CD4-positive, alpha-beta T cell (primary cell): ENCODE data around the gene NKIRAS2. TPM values are rescaled to one million over a fixed set of nuclear protein-coding genes. Genes with fewer than 3 reads are reported as not detected.
A peak's percentile ranks its signal among the peaks of the same experiment; 100 is the strongest.

Source experiments
- ATAC-seq: fragments of 200-7000 bp; cut with Tn5 transposase; one replicate; pipeline ENCODE4 v1.10.0; 2022; ENCODE audit warnings: mild to moderate bottlenecking; ENCODE audit not compliant: poor library complexity
- CTCF ChIA-PET: fragments of 350-600 bp; sonication (Branson Sonifier 250); formaldehyde crosslinking; loops from one replicate; lab custom pipeline; 2021; ENCODE audit warnings: antibody characterized with exemption, inconsistent platforms; lab: Charles Lee
- POLR2A ChIA-PET: fragments of 350-600 bp; sonication (Branson Sonifier 250); formaldehyde crosslinking; loops from one replicate; lab custom pipeline; 2021; ENCODE audit warnings: antibody characterized with exemption, inconsistent platforms; lab: Charles Lee
- DNase-seq, 14 experiments: peaks; one replicate each; pipeline ENCODE4 v3.0.0-alpha.2; 2013 to 2020; ENCODE audit warnings: mixed read lengths in 2 of 14
- H3K27ac ChIP-seq, 2 donors: one replicate each; pipeline versions ENCODE4 v1.5.1 to v1.7.0; 2013; ENCODE audit warnings: low read length in 2 of 2, low read depth in 1 of 2, mild to moderate bottlenecking in 1 of 2
- H3K27me3 ChIP-seq, 2 experiments: 1 replicate in 1 of 2; 2 replicates in 1 of 2; pipeline versions ENCODE4 v1.6.1 to v1.7.0; 2013; ENCODE audit warnings: low read length in 2 of 2, control low read depth in 1 of 2, mild to moderate bottlenecking in 1 of 2, moderate library complexity in 1 of 2; ENCODE audit not compliant: insufficient read depth in 2 of 2, control insufficient read depth in 1 of 2
- H3K36me3 ChIP-seq: one replicate; pipeline ENCODE4 v1.6.1; 2013; ENCODE audit warnings: low read length, control low read depth; ENCODE audit not compliant: insufficient read depth
- H3K4me1 ChIP-seq: one replicate; pipeline ENCODE4 v1.6.1; 2013; ENCODE audit warnings: low read length, control low read depth; ENCODE audit not compliant: insufficient read depth
- H3K4me3 ChIP-seq: one replicate; pipeline ENCODE4 v1.5.1; 2013; ENCODE audit warnings: mild to moderate bottlenecking, low read length, moderate library complexity
- H3K9me3 ChIP-seq, 2 experiments: 1 replicate in 1 of 2; 2 replicates in 1 of 2; pipeline versions ENCODE4 v1.6.1 to v1.7.0; 2013; ENCODE audit warnings: low read length in 2 of 2, mild to moderate bottlenecking in 2 of 2, control low read depth in 1 of 2, moderate library complexity in 1 of 2; ENCODE audit not compliant: control insufficient read depth in 1 of 2, insufficient read depth in 1 of 2
- H3K27ac Mint-ChIP-seq: one replicate; pipeline ENCODE4 v1.8.0; 2020; ENCODE audit warnings: mixed read lengths
- H3K27me3 Mint-ChIP-seq: one replicate; pipeline ENCODE4 v1.8.0; 2021; ENCODE audit warnings: mixed read lengths
- H3K36me3 Mint-ChIP-seq: one replicate; pipeline ENCODE4 v1.8.0; 2021; ENCODE audit warnings: low read depth, mixed read lengths
- H3K4me1 Mint-ChIP-seq: one replicate; pipeline ENCODE4 v1.8.0; 2021; ENCODE audit warnings: low read depth, mixed read lengths
- H3K4me3 Mint-ChIP-seq: one replicate; pipeline ENCODE4 v1.8.0; 2020; ENCODE audit warnings: mild to moderate bottlenecking, mixed read lengths
- H3K9me3 Mint-ChIP-seq: one replicate; pipeline ENCODE4 v1.8.0; 2020; ENCODE audit warnings: mixed read lengths
- intact Hi-C, 2 experiments: fragments of 100-400 bp; cut with DNase I in 1 of 2; cut with micrococcal nuclease in 1 of 2; formaldehyde crosslinking; loops; one replicate each; pipeline versions ENCODE4 v1.15.1 to v1.9.0; 2023 to 2025; cut with DNase I, micrococcal nuclease
- total RNA-seq, 174 experiments: library from RNA in 2 of 174; stranded (reverse) in 2 of 174; gene quantifications; one replicate each; pipeline ENCODE4 v1.2.3 and lab custom pipeline; 2021 to 2026
- TF ChIP-seq, protein P1 (sequence below): fragments of 200-600 bp; IDR thresholded peaks from one replicate; pipeline ENCODE4 v1.8.0; 2022; ENCODE audit warnings: antibody characterized with exemption, mild to moderate bottlenecking

The NKIRAS2 gene
- total RNA-seq, 2 experiments from 2014 or later = 12.5 to 12.9 TPM

GRCh38 chr17:42016941-42017865 is 2.7 kb upstream of the NKIRAS2 start, which contains the start of gene DNAJC7:
TSS of gene DNAJC7 (minus strand) at chr17:42017439. CDS start at chr17:42017416, 23 bp downstream.
- Histone ChIP-seq H3K27me3 (no peaks in the 10 kb centered on the region), H3K4me1 (peaks cover 78% of the 10 kb centered on the region), H3K4me3 (peak within 1 kb of the TSS; percentile 100), H3K36me3 (peaks cover 7% of the 10 kb centered on the region), H3K27ac (peak within 1 kb of the TSS; percentile 93 to 94), H3K9me3 (no peaks in the 10 kb centered on the region)
- intact Hi-C loops = loop anchor here (1.0 to 5.0 kb wide), 6 partner anchors 50 to 1200 kb away; partner anchors contain the start of genes CNP (in 2 of the 2), ACLY (in 1 of the 2) and ODAD4 (in 1 of the 2)
- peak within 1 kb of the TSS; percentile 100 for H3K4me3 Mint-ChIP-seq
- peaks cover 75% of the 10 kb centered on the region for H3K4me1 Mint-ChIP-seq
- H3K9me3 Mint-ChIP-seq = no peaks in the 10 kb centered on the region
- DNase-seq (peak; percentile 79 to 96 (median 86)), ATAC-seq (peak; percentile 84)
- ChIA-PET CTCF (interaction anchor here (0.5 to 1.3 kb wide), 9 partner anchors 10 to 807 kb away, joined by 3 to 4 read pairs (median 3); partner anchors contain the start of genes BECN1 and ODAD4), POLR2A (interaction anchor here (0.6 to 6.3 kb wide), 33 partner anchors 8 to 1371 kb away, joined by 3 to 81 read pairs (median 4); partner anchors contain the start of genes ACLY, C17orf113, CNP and DHX58)
- H3K27ac Mint-ChIP-seq = peak within 1 kb of the TSS; percentile 98
- TF ChIP-seq, protein P1, sequence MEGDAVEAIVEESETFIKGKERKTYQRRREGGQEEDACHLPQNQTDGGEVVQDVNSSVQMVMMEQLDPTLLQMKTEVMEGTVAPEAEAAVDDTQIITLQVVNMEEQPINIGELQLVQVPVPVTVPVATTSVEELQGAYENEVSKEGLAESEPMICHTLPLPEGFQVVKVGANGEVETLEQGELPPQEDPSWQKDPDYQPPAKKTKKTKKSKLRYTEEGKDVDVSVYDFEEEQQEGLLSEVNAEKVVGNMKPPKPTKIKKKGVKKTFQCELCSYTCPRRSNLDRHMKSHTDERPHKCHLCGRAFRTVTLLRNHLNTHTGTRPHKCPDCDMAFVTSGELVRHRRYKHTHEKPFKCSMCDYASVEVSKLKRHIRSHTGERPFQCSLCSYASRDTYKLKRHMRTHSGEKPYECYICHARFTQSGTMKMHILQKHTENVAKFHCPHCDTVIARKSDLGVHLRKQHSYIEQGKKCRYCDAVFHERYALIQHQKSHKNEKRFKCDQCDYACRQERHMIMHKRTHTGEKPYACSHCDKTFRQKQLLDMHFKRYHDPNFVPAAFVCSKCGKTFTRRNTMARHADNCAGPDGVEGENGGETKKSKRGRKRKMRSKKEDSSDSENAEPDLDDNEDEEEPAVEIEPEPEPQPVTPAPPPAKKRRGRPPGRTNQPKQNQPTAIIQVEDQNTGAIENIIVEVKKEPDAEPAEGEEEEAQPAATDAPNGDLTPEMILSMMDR = no peak
- no peaks in the 10 kb centered on the region for H3K27me3 Mint-ChIP-seq
- peaks cover 32% of the 10 kb centered on the region for H3K36me3 Mint-ChIP-seq

GRCh38 chr17:42017866-42018200 is 2.1 kb upstream of the NKIRAS2 start:
- H3K27me3 ChIP-seq = no peaks in the 10 kb centered on the region
- peak overlapping the region; percentile 93 to 94 for H3K27ac ChIP-seq
- Mint-ChIP-seq H3K36me3 (peaks cover 34% of the 10 kb centered on the region), H3K9me3 (no peaks in the 10 kb centered on the region), H3K27me3 (no peaks in the 10 kb centered on the region), H3K4me3 (peak overlapping the region; percentile 100), H3K4me1 (peaks cover 72% of the 10 kb centered on the region), H3K27ac (peak overlapping the region; percentile 98)
- intact Hi-C loops = loop anchor here (1.0 to 5.0 kb wide), 6 partner anchors 51 to 1201 kb away; partner anchors contain the start of genes CNP (in 2 of the 2), ACLY (in 1 of the 2) and ODAD4 (in 1 of the 2)
- POLR2A ChIA-PET = interaction anchor here (0.6 to 6.3 kb wide), 29 partner anchors 8 to 1351 kb away, joined by 3 to 81 read pairs (median 5); partner anchors contain the start of genes ACLY, C17orf113, CNP and DHX58
- no peaks in the 10 kb centered on the region for H3K9me3 ChIP-seq
- H3K4me1 ChIP-seq = peaks cover 74% of the 10 kb centered on the region
- ATAC-seq (peak; percentile 3), DNase-seq (no peak)
- CTCF ChIA-PET = interaction anchor here (0.6 to 2.3 kb wide), 8 partner anchors 22 to 806 kb away, joined by 3 to 6 read pairs (median 3); partner anchors contain the start of genes BECN1, CNP and ODAD4
- H3K36me3 ChIP-seq = peaks cover 13% of the 10 kb centered on the region
- TF ChIP-seq, protein P1 = no peak
- peak overlapping the region; percentile 100 for H3K4me3 ChIP-seq

GRCh38 chr17:42018339-42018738 is 1.6 kb upstream of the NKIRAS2 start:
- Mint-ChIP-seq H3K36me3 (peaks cover 33% of the 10 kb centered on the region), H3K9me3 (no peaks in the 10 kb centered on the region), H3K27ac (peak overlapping the region; percentile 98), H3K4me1 (peaks cover 68% of the 10 kb centered on the region), H3K27me3 (no peaks in the 10 kb centered on the region), H3K4me3 (peak overlapping the region; percentile 100)
- peaks cover 15% of the 10 kb centered on the region for H3K36me3 ChIP-seq
- H3K4me1 ChIP-seq = peaks cover 69% of the 10 kb centered on the region
- POLR2A ChIA-PET = interaction anchor here (1.0 to 6.3 kb wide), 11 partner anchors 9 to 1350 kb away, joined by 3 to 81 read pairs (median 4); partner anchors contain the start of genes ACLY, CNP, DHX58 and STAT3
- peak overlapping the region; percentile 100 for H3K4me3 ChIP-seq
- peak overlapping the region in 1 of 2 donors; percentile 94 for H3K27ac ChIP-seq
- ATAC-seq (no peak), DNase-seq (no peak)
- no peaks in the 10 kb centered on the region for H3K27me3 ChIP-seq
- TF ChIP-seq, protein P1 = no peak
- intact Hi-C loops = loop anchor here (5.0 kb wide), 3 partner anchors 51 to 1201 kb away; partner anchors contain the start of genes ACLY (in 1 of the 2) and CNP (in 1 of the 2)
- no peaks in the 10 kb centered on the region for H3K9me3 ChIP-seq
- CTCF ChIA-PET = interaction anchor here (0.9 to 2.3 kb wide), 5 partner anchors 23 to 102 kb away, joined by 3 to 6 read pairs (median 3); partner anchors contain the start of gene CNP
